NOMO-1 treated with dmso at 0.1 percent for 144 hours (cell line): Measurements from ENCODE around the gene CUEDC1.
A peak's percentile ranks its signal among the peaks of the same experiment; 100 is the strongest.

ENCODE experiments used
- DNase-seq: peaks from one replicate; lab custom pipeline; 2025; ENCODE audit not compliant: unreplicated experiment; lab: John Stamatoyannopoulos, UW

CUEDC1 gene

DNA sequence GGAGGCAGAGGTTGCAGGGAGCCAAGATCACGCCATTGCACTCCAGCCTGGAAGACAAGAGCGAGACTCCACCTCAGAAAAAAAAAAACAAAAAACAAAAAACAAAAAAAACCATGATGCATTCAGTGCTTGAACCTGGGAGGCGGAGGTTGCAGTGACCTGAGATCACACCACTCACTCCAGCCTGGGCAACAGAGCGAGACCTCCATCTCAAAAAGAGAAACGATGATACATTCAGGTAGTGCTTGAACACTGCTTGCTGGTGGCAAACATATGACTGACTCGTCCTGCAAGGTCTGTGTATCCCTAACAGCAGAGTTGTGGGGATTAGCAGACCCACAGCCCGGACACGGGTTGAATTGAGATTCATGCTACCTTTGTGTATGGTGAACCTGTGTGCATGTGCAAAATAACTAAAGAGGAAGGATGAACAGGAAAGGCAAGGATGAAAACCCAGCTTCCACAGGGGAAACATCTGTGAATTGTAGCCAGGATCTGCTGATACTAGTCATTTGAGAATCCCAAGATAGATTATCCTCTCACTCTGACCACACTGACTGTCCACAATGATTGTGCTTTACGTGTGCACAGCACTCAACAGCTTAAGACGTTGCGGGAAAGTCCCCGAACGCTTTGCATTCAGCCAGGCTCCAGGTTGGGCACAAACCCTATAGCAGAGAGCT lies 53.0 kb downstream of the CUEDC1 start:
- DNase-seq, result no peak

- no peak for DNase-seq
These were observed 54.0 kb downstream of the CUEDC1 start for GRCh38 chr17:57900991-57901743.

- peak; percentile 47 for DNase-seq
These were observed 55.4 kb downstream of the CUEDC1 start for GRCh38 chr17:57899822-57900221.

DNA sequence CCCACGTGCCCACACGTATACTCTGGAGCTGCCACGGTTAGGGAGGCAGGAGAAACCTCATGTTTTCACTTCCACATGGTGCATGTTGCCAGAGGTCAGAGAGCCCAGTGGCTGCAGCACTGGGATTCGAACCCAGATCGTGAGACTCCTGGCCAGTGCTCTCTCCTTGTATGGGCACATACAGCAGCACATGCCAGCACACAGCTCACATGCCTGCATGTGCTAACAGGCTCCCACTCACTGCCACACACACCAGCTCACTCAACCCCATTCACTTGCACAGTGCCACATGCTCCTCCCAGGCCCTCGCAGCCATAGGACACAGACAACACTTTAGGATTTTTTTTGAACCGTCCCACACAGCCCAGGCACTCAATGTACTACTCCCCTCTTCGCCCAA lies 55.8 kb downstream of the CUEDC1 start:
- DNase-seq, result no peak

- no peak for DNase-seq
These were observed 56.5 kb downstream of the CUEDC1 start for GRCh38 chr17:57898487-57899311.

- no peak for DNase-seq
These were observed 59.7 kb downstream of the CUEDC1 start for GRCh38 chr17:57895382-57896060.

DNA sequence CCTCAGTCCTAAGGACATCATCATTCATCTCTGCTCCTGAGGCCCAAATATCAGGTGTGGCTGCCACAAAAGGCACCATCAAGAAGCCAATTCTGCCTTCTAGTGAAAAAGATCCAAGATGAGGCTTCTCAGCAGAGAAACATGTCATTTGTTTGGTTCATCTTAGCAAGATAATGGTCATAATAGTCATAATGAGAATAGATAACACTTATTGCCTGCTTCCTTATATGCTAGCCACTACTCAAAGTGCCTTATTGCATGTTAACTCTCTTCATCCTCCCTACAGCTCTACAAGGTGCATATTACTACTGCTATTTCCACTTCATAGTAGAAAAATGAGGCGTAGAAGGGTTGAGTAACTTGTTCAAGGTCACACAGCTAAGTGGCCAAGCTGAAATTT lies 60.4 kb downstream of the CUEDC1 start:
- no peak for DNase-seq

- peak; percentile 99 for DNase-seq
These were observed 62.2 kb downstream of the CUEDC1 start for GRCh38 chr17:57892820-57893595.

GRCh38 chr17:57892146-57892819 lies 62.9 kb downstream of the CUEDC1 start:
- peak; percentile 52 for DNase-seq

DNA sequence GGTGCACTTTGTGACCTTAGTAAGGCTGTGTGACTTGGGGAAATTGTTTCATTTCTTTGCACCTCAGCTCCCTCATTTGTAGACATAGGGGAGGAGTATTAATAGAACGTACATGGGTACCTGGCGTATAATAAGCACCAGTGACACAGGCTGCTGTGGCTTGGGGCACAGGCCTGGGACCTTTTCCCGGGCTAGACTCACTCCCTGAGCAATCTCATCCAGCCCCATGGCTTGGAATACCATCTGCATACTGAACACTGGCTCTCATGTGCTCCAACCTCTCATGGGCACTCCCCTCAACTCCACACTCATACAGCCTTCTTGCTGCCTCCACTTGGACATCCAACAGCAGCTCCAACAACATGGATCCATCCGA lies 64.4 kb downstream of the CUEDC1 start:
- no peak for DNase-seq

DNA sequence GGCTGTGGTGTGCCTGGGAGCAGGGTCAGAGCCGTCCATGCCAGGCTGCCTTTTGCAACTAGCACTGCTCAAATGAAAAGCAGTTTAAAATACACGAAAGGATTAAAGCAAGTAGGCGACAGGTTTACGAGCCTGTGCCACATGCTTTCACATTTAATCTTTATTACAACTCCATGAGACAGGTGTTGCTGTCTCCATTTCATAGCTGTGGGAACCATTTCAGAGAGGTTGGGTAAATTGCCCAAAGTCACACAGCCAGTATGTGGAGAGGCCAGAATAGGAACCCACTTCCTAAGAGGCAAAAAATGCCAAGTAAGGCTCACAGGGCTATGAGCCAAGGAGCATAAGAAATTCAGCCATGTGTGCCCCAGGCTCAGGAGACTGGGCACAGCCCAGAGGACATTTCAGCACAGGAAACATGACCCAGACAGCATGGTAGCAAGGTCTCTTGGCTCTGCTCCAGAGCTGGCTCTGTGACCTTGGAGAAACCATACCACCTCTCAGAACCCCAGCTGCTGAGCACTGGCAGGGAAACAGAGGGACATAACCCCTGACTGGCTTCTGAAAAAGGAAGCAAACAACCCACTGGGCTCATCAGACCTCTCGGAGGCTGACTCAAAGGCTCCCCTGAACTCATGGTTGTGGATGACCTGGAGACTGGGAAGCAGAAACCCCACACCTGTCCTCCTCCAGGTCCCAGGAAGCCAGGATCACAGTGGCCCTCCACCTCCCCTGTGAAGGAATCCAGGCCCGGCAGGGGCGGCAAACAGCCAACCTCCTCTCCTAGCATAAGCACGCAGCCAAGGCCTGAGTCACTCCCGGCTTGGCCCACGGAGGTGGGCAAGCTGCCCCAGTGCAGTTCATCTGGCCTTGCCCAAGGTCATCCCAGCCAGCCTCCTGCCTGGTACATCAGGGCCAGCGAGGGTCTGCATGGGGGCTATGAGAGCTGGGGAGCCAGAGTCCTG lies 65.0 kb downstream of the CUEDC1 start:
- no peak for DNase-seq

DNA sequence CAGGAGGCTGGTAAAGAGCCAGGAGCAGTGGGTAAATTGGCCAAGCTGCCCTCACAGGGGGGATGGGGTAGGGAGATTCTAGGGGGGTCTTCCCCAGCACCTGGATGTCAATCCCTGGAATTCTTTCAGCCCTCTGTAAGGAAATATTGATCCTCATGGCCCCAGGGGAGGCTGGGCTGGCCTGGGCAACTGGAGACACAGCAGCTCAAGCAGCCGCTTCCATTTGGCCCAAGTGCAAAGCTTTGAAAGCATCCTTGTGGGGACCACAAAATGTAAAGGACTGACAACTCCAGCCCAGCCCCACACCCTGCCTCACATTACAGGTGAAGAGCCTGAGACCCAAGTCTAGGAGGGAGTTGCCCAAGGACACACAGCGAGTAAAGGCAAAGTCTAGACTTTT lies 66.0 kb downstream of the CUEDC1 start:
- DNase-seq, result no peak

GRCh38 chr17:57888311-57889216 lies 66.6 kb downstream of the CUEDC1 start:
- no peak for DNase-seq

GRCh38 chr17:57887161-57887560 lies 68.1 kb downstream of the CUEDC1 start:
- no peak for DNase-seq

GRCh38 chr17:57886020-57886419 lies 69.2 kb downstream of the CUEDC1 start:
- DNase-seq, result no peak

DNA sequence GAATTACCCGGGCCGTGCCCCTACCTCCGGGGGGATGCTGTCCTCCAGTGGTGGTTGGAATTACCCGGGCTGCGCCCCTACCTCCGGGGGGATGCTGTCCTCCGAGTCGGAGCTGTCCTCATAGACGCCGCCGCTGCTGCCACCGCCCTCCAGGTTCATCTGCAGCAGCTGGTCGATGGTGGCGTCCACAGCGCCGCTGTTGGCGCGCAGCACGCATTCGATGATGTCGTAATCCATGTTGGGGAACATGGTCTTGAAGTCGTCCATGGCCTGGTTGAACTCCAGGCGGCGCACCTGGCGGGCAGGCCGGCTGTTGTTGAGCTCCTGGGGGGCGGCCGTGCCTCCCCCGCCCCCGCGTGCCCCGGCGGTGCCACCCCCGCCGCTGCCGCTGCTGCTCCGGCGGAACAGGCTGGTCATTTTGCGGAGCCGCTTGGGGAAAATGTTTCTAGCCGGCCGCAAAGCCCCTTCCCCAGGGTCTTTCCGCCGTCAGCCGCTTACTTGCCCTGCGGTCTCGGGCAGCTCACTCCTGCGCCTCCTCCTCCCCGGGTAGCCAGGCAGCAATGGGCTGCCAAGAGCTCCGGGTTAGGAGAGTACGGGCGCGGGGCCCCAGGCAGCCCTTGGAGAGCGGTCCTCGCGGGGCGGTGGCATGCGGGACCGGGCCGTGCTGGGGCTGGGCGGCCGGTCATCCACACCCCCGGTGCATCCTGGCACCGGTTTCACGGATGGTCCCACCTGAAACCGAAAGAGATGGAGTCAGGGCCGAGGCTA lies 69.9 kb downstream of the CUEDC1 start:
- no peak for DNase-seq

DNA sequence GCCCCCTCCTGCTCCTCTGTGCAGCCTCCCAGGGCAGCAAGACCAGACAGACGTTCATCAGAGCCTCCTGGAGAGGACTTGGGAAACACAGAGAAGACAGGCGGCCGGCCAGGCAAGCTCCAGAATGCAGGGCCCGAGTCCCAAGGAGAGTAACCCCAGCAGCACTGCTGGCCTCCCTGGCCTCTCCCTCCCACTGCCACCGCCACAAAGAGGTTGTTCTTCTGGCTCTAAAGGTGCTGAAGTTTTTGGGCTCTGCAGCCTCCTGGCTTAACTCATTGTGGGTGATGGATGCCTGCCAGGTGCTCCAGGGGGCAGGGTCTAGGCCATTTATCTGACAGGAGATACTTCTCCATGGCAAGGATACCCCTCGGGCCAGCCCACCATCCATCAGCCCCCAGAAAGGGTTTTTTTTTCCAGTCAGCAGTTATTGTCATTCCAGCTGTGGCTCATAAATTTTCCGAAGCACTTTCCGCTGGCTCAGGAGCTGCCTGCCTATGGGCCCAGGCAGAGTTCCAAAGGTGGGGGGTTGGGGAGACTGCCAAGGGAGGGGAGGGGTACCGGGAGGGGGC lies 73.3 kb downstream of the CUEDC1 start:
- no peak for DNase-seq
